GM19025 (cell line): ENCODE results near the gene CBX4.

Experiments
- ATAC-seq: cut with Tn5 transposase; IDR thresholded peaks from one replicate; pipeline ENCODE4 v1.9.1; 2021; ENCODE audit warnings: mild to moderate bottlenecking, low read depth, moderate library complexity; ENCODE audit not compliant: unreplicated experiment

CBX4 gene

DNA sequence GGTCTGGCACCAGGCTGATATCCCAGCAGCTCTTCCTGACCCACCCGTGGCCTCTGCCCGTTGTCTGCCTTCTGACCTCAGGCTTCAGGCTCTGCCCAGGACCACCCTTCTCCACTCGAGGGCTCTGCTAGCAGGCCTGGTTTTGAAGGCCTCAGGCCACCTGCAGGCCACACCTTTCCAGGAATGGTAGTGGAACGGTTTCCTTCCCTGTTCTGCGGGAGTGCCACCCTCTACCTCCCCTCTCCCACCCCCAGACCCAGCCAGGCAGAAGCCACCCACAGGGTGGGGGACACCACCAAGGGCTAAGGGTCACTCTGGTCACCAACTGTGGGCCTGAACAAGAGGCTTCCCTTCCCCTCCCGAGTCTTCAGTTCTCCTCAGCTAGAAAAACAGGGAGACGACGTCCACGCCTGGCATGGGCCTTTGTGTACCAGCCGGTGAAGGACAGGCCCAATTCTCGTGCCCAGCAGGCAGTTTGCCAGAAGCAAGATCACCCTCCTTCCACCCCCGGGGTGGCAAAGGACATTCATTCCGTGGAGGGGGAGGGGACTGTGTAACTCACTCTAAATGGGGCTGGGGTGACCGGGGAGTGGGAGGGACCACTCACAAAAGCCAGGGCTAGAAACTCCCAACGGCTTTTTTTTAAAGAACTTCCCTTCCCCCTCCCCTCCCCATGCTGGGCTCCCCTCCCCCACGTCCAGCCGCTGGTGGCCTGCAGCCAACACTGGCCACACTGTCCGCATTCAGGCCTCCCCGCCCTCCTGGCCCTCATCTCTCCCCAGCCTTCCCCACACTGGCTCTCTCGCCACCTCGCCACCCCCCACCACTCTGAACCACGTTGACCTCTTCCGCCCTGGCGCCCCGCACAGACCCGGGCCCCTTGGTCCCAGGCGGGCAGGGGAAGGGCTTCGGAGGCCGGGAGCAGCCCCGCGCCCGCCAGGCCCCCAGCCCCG, 7.7 kb downstream of the CBX4 start:
- no peak for ATAC-seq

DNA sequence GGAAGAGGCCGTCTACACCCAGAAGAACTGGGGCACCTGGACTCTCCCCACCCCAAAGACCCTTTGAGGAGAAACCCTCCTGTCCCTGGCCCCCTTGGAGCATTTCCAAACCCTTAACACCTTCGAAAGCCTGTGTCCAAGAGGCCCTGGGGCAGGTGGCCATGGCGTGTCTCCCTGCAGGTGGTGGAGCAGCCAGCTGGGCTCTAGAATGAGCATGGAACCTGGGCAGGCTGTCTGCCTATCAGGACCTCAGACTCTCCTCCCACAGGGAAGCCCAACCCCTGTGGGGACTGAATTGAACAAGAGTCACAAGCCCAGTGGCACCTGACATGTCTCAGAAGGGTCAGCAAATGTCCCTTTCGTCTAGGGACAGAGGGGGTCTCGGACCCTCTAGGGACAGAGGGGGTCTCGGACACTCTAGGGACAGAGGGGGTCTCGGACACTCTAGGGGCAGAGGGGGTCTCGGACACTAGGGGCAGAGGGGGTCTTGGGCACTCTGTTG, 8.4 kb downstream of the CBX4 start:
- ATAC-seq = no peak

DNA sequence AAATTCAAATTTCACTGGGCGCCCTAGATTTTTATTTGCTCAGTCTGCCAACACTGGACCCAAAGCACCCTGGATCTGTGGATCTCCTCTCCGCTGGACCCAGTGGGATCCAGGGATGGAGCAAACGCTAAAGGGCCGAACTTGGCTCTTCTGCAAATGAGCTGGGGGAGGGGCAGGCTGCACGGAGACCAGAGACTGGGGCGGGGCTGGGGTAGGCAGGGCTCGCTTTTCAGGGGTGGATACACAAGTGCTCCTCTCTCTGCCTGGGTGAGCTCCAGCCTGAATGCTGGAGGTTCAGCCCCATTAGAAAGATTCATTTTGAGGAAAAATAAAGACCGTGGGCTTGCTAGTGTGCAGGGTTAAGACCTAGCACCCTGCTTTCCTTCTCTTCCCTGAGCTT, 8.9 kb downstream of the CBX4 start:
- no peak for ATAC-seq

- no peak for ATAC-seq
Observed at GRCh38 chr17:79829457-79829856, 9.8 kb downstream of the CBX4 start.

GRCh38 chr17:79829004-79829403, 10.2 kb downstream of the CBX4 start:
- no peak for ATAC-seq

- no peak for ATAC-seq
Observed at GRCh38 chr17:79826841-79827578, 12.2 kb downstream of the CBX4 start.

DNA sequence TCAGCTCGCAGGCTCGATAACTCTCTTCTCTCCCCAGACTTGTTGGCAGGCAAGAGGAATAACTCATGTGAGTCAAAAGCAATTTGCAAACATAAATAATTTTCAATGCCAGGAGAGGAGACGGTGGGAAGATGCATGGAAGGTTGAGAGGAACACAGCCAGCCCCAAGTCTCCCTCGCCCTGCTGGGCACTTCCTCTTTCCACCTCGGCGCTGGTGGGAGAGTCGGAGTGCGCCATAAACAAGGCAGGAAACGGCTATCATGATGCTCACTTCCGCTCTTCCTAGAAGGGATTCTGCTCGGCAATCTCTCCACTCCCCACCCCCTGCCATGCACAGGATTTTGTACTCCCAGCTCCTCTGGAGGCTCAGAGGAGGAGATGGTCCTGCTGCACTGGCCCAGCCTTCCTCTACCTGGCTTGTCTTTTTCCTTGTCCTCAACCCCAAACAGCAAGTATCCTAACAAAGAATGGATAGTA, 13.0 kb downstream of the CBX4 start:
- no peak for ATAC-seq

DNA sequence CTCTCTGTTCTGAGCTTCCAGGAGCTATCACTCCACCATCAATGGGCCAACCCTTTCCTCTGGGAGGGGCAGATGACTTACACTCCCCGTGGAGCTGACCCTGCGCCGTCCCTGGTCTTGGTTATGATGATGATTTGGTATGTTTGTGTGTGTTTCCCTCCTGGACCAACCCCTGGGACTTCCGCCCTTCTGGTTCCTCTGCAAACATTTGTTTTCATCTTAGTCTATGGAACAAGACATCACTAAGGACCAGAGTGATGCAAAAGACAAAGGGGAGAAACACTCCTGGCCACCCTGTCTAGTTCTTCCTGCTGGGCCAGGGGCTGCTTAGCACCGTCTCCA, 13.7 kb downstream of the CBX4 start:
- ATAC-seq = no peak

GRCh38 chr17:79824893-79825579, 14.2 kb downstream of the CBX4 start:
- ATAC-seq = no peak

DNA sequence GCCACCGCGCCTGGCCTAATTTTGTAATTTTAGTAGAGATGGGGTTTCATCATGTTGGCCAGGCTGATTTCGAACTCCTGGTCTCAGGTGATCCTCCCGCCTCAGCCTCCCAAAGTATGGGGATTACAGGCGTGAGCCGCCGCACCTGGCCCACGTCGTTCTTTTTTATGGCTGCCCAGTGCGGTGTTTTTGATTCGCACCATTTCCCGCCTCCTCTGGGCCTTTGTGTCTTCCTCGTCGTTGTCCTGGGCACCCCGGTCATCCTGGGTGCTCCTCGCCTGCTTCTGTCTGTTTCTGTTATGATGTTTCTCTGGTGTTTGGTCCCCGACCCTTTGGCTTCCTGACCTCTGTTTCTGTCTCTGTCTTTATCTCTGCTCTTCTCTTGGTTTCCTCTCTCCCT, 15.0 kb downstream of the CBX4 start:
- ATAC-seq = no peak

DNA sequence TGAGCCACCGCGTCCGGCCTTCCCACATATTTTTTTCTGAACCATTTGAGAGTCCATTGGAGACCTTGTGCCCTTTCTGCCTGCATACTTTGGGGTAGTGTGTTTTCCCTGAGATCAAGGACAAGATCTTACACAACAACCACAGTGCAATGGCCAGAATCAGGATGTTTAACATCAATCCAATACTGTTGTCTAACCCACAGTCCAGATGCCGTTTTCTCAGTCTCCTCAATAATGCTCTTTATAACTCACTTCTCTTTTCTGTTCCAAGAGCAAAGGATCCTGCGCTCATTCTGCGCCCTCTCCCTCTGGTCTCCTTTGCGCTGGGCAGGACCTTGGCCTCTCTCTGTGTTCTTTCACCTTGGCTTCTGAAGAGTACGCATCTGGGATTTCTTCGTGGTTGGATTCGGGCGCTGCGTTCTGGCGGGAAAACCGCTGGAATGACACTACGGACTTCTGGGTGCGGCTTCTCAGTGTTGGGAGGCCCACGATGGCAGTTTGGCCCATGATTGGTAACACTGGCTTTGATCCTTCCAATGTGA, 16.6 kb downstream of the CBX4 start:
- no peak for ATAC-seq

- ATAC-seq = no peak
Observed at GRCh38 chr17:79821331-79822095, 17.7 kb downstream of the CBX4 start.

GRCh38 chr17:79820959-79821330, 18.3 kb downstream of the CBX4 start:
- ATAC-seq = no peak

DNA sequence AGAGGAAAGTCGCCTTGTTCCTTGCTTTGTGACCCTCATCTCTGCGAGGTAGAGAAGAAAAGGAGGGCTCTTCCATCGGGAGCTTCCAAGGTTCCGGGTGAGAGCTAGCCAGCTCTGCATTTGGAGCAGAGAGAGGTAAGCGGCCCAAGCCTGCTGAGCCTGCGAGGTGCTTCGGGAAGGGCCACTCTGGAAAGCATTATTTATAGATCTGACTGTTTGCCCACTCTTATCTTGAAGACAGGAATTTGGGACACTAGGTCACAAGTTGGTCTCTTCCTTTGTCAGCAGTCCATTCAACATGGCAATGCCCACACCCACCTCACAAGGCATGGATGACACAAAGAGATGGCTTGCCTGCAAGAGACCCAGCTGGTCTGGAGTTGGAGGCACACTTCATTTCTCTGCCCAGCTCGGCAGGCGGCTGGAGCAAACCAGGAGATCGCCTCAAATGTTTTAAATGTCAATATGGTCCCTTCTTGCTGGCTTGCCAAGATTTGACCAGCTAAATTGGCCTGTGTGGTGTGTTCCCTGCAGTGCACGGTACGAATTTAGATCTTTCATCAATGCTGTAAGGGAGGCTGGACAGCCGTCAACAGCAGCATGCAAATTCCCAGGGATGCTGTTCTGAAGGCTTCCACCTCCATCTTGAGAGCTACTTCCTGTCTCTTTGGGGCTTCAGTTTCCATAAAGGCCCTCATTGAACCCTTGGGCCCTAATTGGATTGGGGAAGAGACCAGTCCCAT, 19.5 kb downstream of the CBX4 start:
- no peak for ATAC-seq

- no peak for ATAC-seq
Observed at GRCh38 chr17:79819085-79819484, 20.2 kb downstream of the CBX4 start.

- no peak for ATAC-seq
Observed at GRCh38 chr17:79818026-79818758, 21.0 kb downstream of the CBX4 start.

DNA sequence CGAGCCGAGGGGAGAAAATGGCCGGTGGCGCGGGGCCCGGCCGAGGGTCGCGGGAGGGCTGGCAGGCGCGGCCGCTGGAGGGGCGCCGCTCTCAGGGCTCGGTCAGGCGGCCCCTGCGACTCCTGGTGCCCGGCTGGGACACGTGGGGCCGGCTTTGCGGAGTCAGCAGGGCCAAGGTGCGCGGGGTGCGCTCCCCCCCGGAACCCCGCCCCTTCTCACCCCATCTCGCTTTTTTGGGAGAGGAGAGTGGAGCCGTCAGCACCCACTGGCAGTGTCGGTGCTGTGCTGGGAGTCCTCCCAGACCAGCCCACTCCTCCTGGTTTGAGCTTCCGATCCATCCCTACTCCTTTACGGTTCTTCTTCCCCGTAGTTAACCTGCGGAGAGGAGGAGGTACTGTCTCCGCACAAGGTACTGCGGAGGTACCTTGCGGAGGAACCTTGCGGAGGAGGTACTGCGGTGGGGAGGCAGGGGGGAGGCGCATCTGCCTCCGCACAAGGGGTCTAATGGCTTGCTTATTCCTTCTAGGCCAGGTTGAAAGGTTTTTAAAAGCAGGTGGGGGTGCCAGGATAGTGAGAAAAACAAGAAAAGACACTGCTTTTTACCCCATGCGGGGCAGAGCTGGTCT, 23.3 kb downstream of the CBX4 start:
- ATAC-seq = no peak
